ENCODE data around the gene DNAJC11. TPM values are rescaled to one million over a fixed set of nuclear protein-coding genes. Genes with fewer than 3 reads are reported as not detected.
"Not testable (repeated sequence)": the region's sequence is repeated elsewhere in the genome, so short reads cannot be mapped to it uniquely, and the experiment has no call there.

The DNAJC11 gene
- total and polyA plus RNA-seq, 9 donors: 10.1 to 94.5 (median 37.1) TPM

- H3K4me3 ChIP-seq: no peak overlapping the region
- H3K36me3 ChIP-seq: no peaks in the 10 kb centered on the region
- intact Hi-C loops (cut with DNase I): loop anchor here in 3 of 4 donors (5.0 to 10.0 kb wide), 3 partner anchors 82 to 162 kb away; no protein-coding TSS in a partner anchor
- peak in 1 of 5 donors; percentile 40 for DNase-seq
- H3K4me1 ChIP-seq (ENCODE audit: insufficient read depth): no peaks in the 10 kb centered on the region
- no peaks in the 10 kb centered on the region for H3K27me3 ChIP-seq
- H3K9me3 ChIP-seq: no peaks in the 10 kb centered on the region
- WGBS, 3 donors: 50 to 55% (median 54%) methylated on average over 10 of the region's 10 CpGs
- no peak for TF ChIP-seq POLR2A (IDR thresholded peaks at IDR 0.05)
- TF ChIP-seq, protein P1, sequence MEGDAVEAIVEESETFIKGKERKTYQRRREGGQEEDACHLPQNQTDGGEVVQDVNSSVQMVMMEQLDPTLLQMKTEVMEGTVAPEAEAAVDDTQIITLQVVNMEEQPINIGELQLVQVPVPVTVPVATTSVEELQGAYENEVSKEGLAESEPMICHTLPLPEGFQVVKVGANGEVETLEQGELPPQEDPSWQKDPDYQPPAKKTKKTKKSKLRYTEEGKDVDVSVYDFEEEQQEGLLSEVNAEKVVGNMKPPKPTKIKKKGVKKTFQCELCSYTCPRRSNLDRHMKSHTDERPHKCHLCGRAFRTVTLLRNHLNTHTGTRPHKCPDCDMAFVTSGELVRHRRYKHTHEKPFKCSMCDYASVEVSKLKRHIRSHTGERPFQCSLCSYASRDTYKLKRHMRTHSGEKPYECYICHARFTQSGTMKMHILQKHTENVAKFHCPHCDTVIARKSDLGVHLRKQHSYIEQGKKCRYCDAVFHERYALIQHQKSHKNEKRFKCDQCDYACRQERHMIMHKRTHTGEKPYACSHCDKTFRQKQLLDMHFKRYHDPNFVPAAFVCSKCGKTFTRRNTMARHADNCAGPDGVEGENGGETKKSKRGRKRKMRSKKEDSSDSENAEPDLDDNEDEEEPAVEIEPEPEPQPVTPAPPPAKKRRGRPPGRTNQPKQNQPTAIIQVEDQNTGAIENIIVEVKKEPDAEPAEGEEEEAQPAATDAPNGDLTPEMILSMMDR (IDR thresholded peaks at IDR 0.05): peak; percentile 26 to 68 (median 50)
- H3K27ac ChIP-seq: no peak overlapping the region
Measured at GRCh38 chr1:6646499-6647148, 55.0 kb downstream of the DNAJC11 start.

DNA sequence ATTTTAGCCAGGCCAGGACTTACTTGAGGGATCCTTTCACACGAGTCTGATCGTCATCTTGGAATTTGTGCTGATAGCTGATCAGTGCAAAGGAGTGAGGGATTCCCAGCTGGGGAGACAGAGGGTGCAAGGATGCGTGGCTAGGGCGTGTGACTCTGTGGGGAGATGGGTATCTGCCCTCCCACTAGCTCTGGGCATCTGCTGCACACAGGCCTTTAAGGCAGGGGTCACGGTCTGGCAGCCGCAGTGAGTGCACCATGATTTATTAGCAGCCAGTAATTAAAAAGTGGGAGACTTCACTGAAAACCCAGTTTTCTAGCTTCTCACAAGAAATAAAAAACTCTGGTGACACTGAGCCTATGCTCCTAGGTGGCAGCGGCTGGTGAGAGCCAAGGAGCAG, 56.6 kb downstream of the DNAJC11 start:
- DNase-seq: no peak
- TF ChIP-seq EP300 (IDR thresholded peaks at IDR 0.05) (no peak), POLR2A (IDR thresholded peaks at IDR 0.05) (no peak)
- TF ChIP-seq, protein P1 (IDR thresholded peaks at IDR 0.05): no peak
- no peak overlapping the region for H3K27ac ChIP-seq
- intact Hi-C loops (cut with DNase I): loop anchor here in 3 of 4 donors (5.0 to 10.0 kb wide), 3 partner anchors 80 to 160 kb away; no protein-coding TSS in a partner anchor
- no peaks in the 10 kb centered on the region for H3K27me3 ChIP-seq
- H3K4me3 ChIP-seq: no peak overlapping the region
- no peaks in the 10 kb centered on the region for H3K36me3 ChIP-seq
- WGBS, 3 donors: 82 to 85% (median 84%) methylated on average over 7 of the region's 7 CpGs
- no peaks in the 10 kb centered on the region for H3K9me3 ChIP-seq
- H3K4me1 ChIP-seq (ENCODE audit: insufficient read depth): no peaks in the 10 kb centered on the region

DNA sequence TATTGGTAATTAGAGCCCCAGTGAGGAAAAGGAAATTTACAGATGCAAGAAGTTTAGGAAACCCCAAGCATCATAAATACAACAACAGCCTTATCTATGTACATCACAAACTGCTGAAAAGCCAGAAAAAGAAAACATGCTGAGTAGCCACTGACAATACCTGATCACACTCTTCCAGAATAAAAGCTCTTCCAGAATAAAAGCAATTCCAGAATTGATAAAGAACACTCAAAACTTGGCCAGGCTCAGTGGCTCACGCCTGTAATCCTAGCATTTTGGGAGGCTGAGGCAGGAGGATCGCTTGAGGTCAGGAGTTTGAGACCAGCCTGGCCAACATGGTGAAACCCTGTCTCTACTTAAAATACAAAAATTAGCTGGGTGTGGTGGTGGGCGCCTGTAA, 60.7 kb downstream of the DNAJC11 start:
- not testable (repeated sequence) for H3K9me3 ChIP-seq; H3K4me1 ChIP-seq (ENCODE audit: insufficient read depth); H3K27ac ChIP-seq; H3K27me3 ChIP-seq; DNase-seq; H3K36me3 ChIP-seq; H3K4me3 ChIP-seq
- intact Hi-C loops (cut with DNase I): loop anchor here in 2 of 4 donors (5.0 to 10.0 kb wide), 3 partner anchors 76 to 156 kb away; no protein-coding TSS in a partner anchor
- WGBS, 3 donors: 91 to 92% (median 91%) methylated on average over 3 of the region's 3 CpGs

- intact Hi-C loops (cut with DNase I): loop anchor here in 2 of 4 donors (5.0 to 10.0 kb wide), 2 partner anchors 56 to 83 kb away; partner anchors contain the start of genes NOL9 (in 1 of the 2) and TAS1R1 (in 1 of the 2)
- no peak overlapping the region for H3K4me3 ChIP-seq
- TF ChIP-seq, protein P1 (IDR thresholded peaks at IDR 0.05): no peak
- TF ChIP-seq EP300 (IDR thresholded peaks at IDR 0.05): no peak
- TF ChIP-seq POLR2A (IDR thresholded peaks at IDR 0.05): no peak
Measured at GRCh38 chr1:6638226-6638625, 63.4 kb downstream of the DNAJC11 start.

GRCh38 chr1:6637770-6638169, 63.8 kb downstream of the DNAJC11 start:
- DNase-seq: no peak
- Histone ChIP-seq H3K9me3 (no peaks in the 10 kb centered on the region), H3K4me1 (ENCODE audit: insufficient read depth) (no peaks in the 10 kb centered on the region), H3K27me3 (no peaks in the 10 kb centered on the region), H3K27ac (peak overlapping the region in 1 of 2 donors; percentile 49), H3K36me3 (no peaks in the 10 kb centered on the region), H3K4me3 (no peak overlapping the region)
- TF ChIP-seq EP300 (IDR thresholded peaks at IDR 0.05) (no peak), POLR2A (IDR thresholded peaks at IDR 0.05) (no peak)
- TF ChIP-seq, protein P1 (IDR thresholded peaks at IDR 0.05): no peak
- intact Hi-C loops (cut with DNase I): loop anchor here in 2 of 4 donors (5.0 to 10.0 kb wide), 2 partner anchors 55 to 83 kb away; partner anchors contain the start of genes NOL9 (in 1 of the 2) and TAS1R1 (in 1 of the 2)
- 78 to 89% (median 86%) methylated on average over 9 of the region's 9 CpGs for WGBS, 3 donors

More at GRCh38 chr1:6638226-6638625, 63.4 kb downstream of the DNAJC11 start:
- 11 to 43% (median 17%) methylated on average over 18 of the region's 18 CpGs for WGBS, 3 donors
- peak; percentile 88 to 94 (median 90) for DNase-seq
- Histone ChIP-seq H3K27ac (peak overlapping the region in 1 of 2 donors; percentile 51), H3K27me3 (no peaks in the 10 kb centered on the region), H3K9me3 (no peaks in the 10 kb centered on the region), H3K36me3 (no peaks in the 10 kb centered on the region), H3K4me1 (ENCODE audit: insufficient read depth) (no peaks in the 10 kb centered on the region)

DNA sequence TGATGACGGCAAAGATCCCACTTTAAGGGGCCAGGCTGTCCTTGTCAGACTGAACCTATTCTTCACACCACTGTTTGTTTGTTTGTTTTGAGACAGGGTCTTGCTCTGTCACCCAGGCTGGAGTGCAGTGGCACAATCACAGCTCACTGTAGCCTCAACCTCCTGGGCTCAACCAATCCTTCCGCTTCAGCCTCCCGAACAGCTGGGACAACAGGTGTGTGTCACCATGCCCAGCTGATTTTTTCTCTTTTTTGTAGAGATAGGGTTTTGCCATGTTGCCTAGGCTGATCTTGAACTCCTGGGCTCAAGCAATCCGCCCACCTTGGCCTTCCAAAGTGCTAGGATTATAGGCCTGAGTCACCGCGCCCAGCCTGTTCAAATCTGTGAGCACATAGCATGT, 64.8 kb downstream of the DNAJC11 start:
- not testable (repeated sequence) for H3K27me3 ChIP-seq; H3K36me3 ChIP-seq; DNase-seq; H3K9me3 ChIP-seq; H3K27ac ChIP-seq; H3K4me1 ChIP-seq (ENCODE audit: insufficient read depth); H3K4me3 ChIP-seq
- WGBS, 3 donors: 90 to 94% (median 94%) methylated on average over 6 of the region's 6 CpGs
- intact Hi-C loops (cut with DNase I): loop anchor here in 2 of 4 donors (5.0 to 10.0 kb wide), 2 partner anchors 54 to 82 kb away; partner anchors contain the start of genes NOL9 (in 1 of the 2) and TAS1R1 (in 1 of the 2)
